NCI-H526 treated with DMSO at 0.1 percent for 48 hours (cell line): ENCODE data around the gene CCNC.
"Not testable (repeated sequence)": the region's sequence is repeated elsewhere in the genome, so short reads cannot be mapped to it uniquely, and the experiment has no call there.

Experiments
- DNase-seq: peaks from one replicate; lab custom pipeline; 2025; lab: John Stamatoyannopoulos, UW

Gene CCNC

GRCh38 chr6:99602520-99603420 lies 34.3 kb upstream of the CCNC start:
- peak; percentile 29 for DNase-seq

GRCh38 chr6:99594696-99595095 lies 26.2 kb upstream of the CCNC start:
- not testable (repeated sequence) for DNase-seq

- no peak for DNase-seq
Observed at GRCh38 chr6:99592900-99593299, 24.4 kb upstream of the CCNC start.

- DNase-seq: no peak
Observed at GRCh38 chr6:99591673-99592364, 23.4 kb upstream of the CCNC start.

GRCh38 chr6:99590728-99591672 lies 22.5 kb upstream of the CCNC start:
- no peak for DNase-seq

GRCh38 chr6:99589907-99590493 lies 21.5 kb upstream of the CCNC start:
- DNase-seq: no peak

- DNase-seq: no peak
Observed at GRCh38 chr6:99589290-99589672, 20.8 kb upstream of the CCNC start.

- DNase-seq: peak; percentile 83
Observed at GRCh38 chr6:99588618-99589289, 20.3 kb upstream of the CCNC start.

- no peak for DNase-seq
Observed at GRCh38 chr6:99587792-99588191, 19.3 kb upstream of the CCNC start.

GRCh38 chr6:99579781-99580180 lies 11.3 kb upstream of the CCNC start:
- DNase-seq: no peak

GRCh38 chr6:99575544-99576227 lies 7.2 kb upstream of the CCNC start:
- DNase-seq: no peak

GRCh38 chr6:99573980-99574617 lies 5.6 kb upstream of the CCNC start:
- DNase-seq: no peak

- no peak for DNase-seq
Observed at GRCh38 chr6:99563056-99563723, 5.3 kb downstream of the CCNC start.

- no peak for DNase-seq
Observed at GRCh38 chr6:99560668-99561067, 7.8 kb downstream of the CCNC start.

GRCh38 chr6:99559057-99559456 lies 9.4 kb downstream of the CCNC start:
- DNase-seq: no peak

- no peak for DNase-seq
Observed at GRCh38 chr6:99553888-99554287, 14.6 kb downstream of the CCNC start.

- DNase-seq: no peak
Observed at GRCh38 chr6:99550046-99550748, 18.3 kb downstream of the CCNC start.

- no peak for DNase-seq
Observed at GRCh38 chr6:99548706-99549105, 19.8 kb downstream of the CCNC start.

GRCh38 chr6:99547526-99547925 lies 20.9 kb downstream of the CCNC start:
- DNase-seq: no peak
